ENCODE measurements around the gene FOCAD.

DNA sequence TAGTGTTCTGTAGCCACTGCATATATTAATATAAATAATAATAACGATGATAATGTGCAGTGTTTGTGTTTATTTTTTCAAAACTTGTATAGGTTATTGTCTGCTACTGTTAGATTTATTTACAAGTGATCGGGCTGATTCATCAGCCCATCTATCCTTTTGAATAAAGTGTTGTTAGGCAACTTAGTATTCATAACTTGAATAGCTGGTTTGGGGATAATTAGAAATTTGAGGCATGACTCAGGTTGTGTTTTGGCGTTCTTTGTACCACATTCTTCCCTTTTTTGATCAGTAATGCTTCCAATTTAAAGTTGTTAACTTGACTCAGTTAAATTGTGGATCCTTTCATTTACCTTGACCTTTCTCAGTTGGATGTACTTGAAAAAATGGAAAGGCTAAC is 69.7 kb downstream of the FOCAD start:
- TF ChIP-seq POLR2A (IDR thresholded peaks at IDR 0.05; ENCODE audit: control extremely low read depth in 1 of 2, low read depth in 2 of 2, low read length in 2 of 2) (no peak), SP2 (IDR thresholded peaks at IDR 0.05; ENCODE audit: low read length) (no peak), EZH2 (IDR thresholded peaks at IDR 0.05; ENCODE audit: low read depth, low read length, severe bottlenecking) (no peak), CEBPB (IDR thresholded peaks at IDR 0.05; ENCODE audit: low read depth, low read length) (no peak), MAFK (IDR thresholded peaks at IDR 0.05; ENCODE audit: low read depth, low read length) (no peak), YY1 (IDR thresholded peaks at IDR 0.05; ENCODE audit: low read depth, low read length) (no peak), JUND (IDR thresholded peaks at IDR 0.05; ENCODE audit: low read length) (no peak), JUN (IDR thresholded peaks at IDR 0.05; ENCODE audit: low read depth, low read length) (no peak), POLR2AphosphoS5 (IDR thresholded peaks at IDR 0.05; ENCODE audit: low read depth, low read length) (no peak), ZNF274 (IDR thresholded peaks at IDR 0.05; ENCODE audit: borderline replicate concordance, extremely low read depth, low read length) (no peak), HDAC2 (IDR thresholded peaks at IDR 0.05; ENCODE audit: borderline replicate concordance in 1 of 2, low read depth in 2 of 2, low read length in 2 of 2) (no peak)
- TF ChIP-seq, protein P1, sequence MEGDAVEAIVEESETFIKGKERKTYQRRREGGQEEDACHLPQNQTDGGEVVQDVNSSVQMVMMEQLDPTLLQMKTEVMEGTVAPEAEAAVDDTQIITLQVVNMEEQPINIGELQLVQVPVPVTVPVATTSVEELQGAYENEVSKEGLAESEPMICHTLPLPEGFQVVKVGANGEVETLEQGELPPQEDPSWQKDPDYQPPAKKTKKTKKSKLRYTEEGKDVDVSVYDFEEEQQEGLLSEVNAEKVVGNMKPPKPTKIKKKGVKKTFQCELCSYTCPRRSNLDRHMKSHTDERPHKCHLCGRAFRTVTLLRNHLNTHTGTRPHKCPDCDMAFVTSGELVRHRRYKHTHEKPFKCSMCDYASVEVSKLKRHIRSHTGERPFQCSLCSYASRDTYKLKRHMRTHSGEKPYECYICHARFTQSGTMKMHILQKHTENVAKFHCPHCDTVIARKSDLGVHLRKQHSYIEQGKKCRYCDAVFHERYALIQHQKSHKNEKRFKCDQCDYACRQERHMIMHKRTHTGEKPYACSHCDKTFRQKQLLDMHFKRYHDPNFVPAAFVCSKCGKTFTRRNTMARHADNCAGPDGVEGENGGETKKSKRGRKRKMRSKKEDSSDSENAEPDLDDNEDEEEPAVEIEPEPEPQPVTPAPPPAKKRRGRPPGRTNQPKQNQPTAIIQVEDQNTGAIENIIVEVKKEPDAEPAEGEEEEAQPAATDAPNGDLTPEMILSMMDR (IDR thresholded peaks at IDR 0.05; ENCODE audit: control extremely low read depth in 1 of 3, insufficient read depth in 1 of 3, low read depth in 1 of 3, low read length in 3 of 3): no peak

Data from H1 (cell line).